ENCODE data around the gene PRSS22. TPM values are rescaled to one million over a fixed set of nuclear protein-coding genes. Genes with fewer than 3 reads are reported as not detected.

PRSS22 gene
- total and polyA plus RNA-seq, 10 of the 15 experiments (the other 5 are each of a cell fraction or from before 2014, with no cell fraction given) = not detected

DNA sequence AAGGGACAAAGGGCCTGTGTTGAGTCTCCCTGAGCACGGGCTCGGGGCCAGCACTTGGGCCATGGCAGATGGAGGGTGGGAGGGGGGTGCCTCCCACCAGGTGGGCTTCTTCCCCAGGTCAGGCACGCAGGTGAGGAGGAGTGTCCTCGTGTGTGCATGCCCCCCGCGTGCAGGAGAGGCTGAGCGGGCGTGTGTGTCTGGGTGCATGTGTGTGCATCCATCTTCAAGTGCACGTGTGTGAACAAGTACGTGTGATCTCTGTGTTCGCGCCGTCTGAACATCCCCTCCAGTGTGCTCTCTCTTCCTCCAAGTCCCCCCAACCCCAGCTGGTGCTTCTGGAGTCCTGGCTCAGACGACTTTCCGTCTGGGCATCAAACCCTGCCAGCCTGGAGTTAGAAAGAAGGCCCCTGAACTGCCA lies 30.6 kb downstream of the PRSS22 start:
- SMC1A ChIA-PET (ENCODE audit: uncharacterized antibody, unreplicated experiment) = no interaction called here
- H4K20me1 ChIP-seq (ENCODE audit: control insufficient read depth, insufficient read depth) = no peaks in the 10 kb centered on the region
- WGBS (ENCODE audit: insufficient coverage, insufficient replicate concordance, low lambda C conversion rate, missing lambda C conversion rate) = 65% methylated on average over 15 of the region's 15 CpGs
- H3K4me1 ChIP-seq (ENCODE audit: control insufficient read depth, insufficient read depth, low read length) = peaks cover 4% of the 10 kb centered on the region; the same call in 1 of the 2 replicates
- H3K27me3 ChIP-seq (replicated peaks in 1 of 2; ENCODE audit: control insufficient read depth in 2 of 2, insufficient read depth in 2 of 2, low read length in 1 of 2) = no peaks in the 10 kb centered on the region
- FAIRE-seq = no peak
- no peak overlapping the region for H3K4me3 ChIP-seq
- no peaks in the 10 kb centered on the region for H3K9me3 ChIP-seq (replicated peaks; ENCODE audit: control insufficient read depth, insufficient read depth, low read length)
- intact Hi-C loops (cut with micrococcal nuclease; ENCODE audit: unreplicated experiment) = no loop called here
- TF ChIP-seq TCF3 (IDR thresholded peaks at IDR 0.05; ENCODE audit: borderline replicate concordance, insufficient read depth, low read depth, low read length) = no peak
- TF ChIP-seq SMAD5 (IDR thresholded peaks at IDR 0.05; ENCODE audit: low read depth) = no peak
- TF ChIP-seq, protein P1, sequence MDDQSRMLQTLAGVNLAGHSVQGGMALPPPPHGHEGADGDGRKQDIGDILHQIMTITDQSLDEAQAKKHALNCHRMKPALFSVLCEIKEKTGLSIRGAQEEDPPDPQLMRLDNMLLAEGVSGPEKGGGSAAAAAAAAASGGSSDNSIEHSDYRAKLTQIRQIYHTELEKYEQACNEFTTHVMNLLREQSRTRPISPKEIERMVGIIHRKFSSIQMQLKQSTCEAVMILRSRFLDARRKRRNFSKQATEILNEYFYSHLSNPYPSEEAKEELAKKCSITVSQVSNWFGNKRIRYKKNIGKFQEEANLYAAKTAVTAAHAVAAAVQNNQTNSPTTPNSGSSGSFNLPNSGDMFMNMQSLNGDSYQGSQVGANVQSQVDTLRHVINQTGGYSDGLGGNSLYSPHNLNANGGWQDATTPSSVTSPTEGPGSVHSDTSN (IDR thresholded peaks at IDR 0.05; ENCODE audit: insufficient replicate concordance, low read depth, low read length) = no peak
- no peak overlapping the region for H3K9ac ChIP-seq (ENCODE audit: control insufficient read depth, insufficient read depth, low read length)
- DNase-seq (ENCODE audit: low read depth, low spot score) = no peak
- POLR2A ChIA-PET = no interaction called here
- in situ Hi-C loops (cut with MboI) = no loop called here
- no peak for ATAC-seq
- CTCF ChIA-PET = no interaction called here
- H3K4me2 ChIP-seq (ENCODE audit: control insufficient read depth, insufficient read depth) = no peak overlapping the region
- H3K36me3 ChIP-seq (ENCODE audit: control insufficient read depth in 2 of 2, insufficient read depth in 2 of 2, low read length in 1 of 2) = no peaks in the 10 kb centered on the region
- RAD21 ChIA-PET (ENCODE audit: unreplicated experiment) = no interaction called here
- no peak overlapping the region for H3K27ac ChIP-seq (ENCODE audit: control insufficient read depth, insufficient read depth)
- no peak overlapping the region for H2AFZ ChIP-seq (ENCODE audit: control insufficient read depth, low read depth, low read length)
- no peaks in the 10 kb centered on the region for H3K79me2 ChIP-seq (ENCODE audit: control insufficient read depth, insufficient read depth, low read length)
- BruUV-seq (replicated peaks) = no TSS peak

DNA sequence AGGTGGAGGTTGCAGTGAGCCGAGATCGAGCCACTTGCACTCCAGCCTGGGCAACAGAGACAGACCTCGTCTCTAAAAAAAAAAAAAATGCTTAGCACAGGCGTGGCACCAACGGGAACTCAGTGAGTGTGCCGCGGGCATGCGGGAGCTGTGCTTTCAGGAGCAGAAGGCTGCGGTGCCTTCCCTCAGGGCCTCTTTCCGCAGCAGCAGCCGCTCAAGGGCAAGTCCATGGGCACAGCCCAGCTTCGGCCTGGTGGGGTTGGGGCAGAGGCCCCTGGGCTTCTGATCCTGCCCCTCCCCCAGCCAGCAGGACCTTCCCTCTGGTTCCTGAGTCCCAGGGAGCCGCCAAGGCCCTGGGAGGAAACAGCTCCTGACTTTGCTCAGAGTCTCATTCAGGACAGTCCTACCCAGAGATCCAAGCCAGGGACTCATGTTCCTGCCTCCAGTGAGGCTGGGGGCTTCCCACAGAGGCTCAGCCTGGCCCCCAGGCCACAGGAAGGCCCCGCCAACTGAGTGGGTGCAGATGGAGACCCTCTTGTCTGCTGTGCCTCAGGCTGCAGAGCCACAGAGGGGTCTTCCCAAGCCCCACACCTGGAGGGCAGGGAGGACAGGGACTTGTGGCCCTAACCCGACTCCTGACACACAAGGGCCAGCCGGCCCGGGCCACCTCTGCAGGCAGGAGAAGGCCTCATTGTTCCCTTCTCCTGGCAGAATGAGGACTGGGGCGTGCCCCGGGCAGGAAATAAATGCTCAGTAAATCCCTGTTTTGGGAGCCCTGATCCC lies 31.2 kb downstream of the PRSS22 start:
- WGBS (ENCODE audit: insufficient coverage, insufficient replicate concordance, low lambda C conversion rate, missing lambda C conversion rate) = 49% methylated on average over 19 of the region's 19 CpGs
- intact Hi-C loops (cut with micrococcal nuclease; ENCODE audit: unreplicated experiment) = no loop called here
- Histone ChIP-seq H3K4me2 (ENCODE audit: control insufficient read depth, insufficient read depth) (no peak overlapping the region), H3K9me3 (replicated peaks; ENCODE audit: control insufficient read depth, insufficient read depth, low read length) (no peaks in the 10 kb centered on the region), H3K36me3 (ENCODE audit: control insufficient read depth in 2 of 2, insufficient read depth in 2 of 2, low read length in 1 of 2) (no peaks in the 10 kb centered on the region), H2AFZ (ENCODE audit: control insufficient read depth, low read depth, low read length) (no peak overlapping the region), H4K20me1 (ENCODE audit: control insufficient read depth, insufficient read depth) (no peaks in the 10 kb centered on the region), H3K4me3 (no peak overlapping the region), H3K9ac (ENCODE audit: control insufficient read depth, insufficient read depth, low read length) (no peak overlapping the region), H3K79me2 (ENCODE audit: control insufficient read depth, insufficient read depth, low read length) (no peaks in the 10 kb centered on the region), H3K27me3 (replicated peaks in 1 of 2; ENCODE audit: control insufficient read depth in 2 of 2, insufficient read depth in 2 of 2, low read length in 1 of 2) (no peaks in the 10 kb centered on the region), H3K4me1 (ENCODE audit: control insufficient read depth, insufficient read depth, low read length) (peaks cover 4% of the 10 kb centered on the region; the same call in 1 of the 2 replicates), H3K27ac (ENCODE audit: control insufficient read depth, insufficient read depth) (no peak overlapping the region)
- in situ Hi-C loops (cut with MboI) = no loop called here
- no TSS peak for BruUV-seq (replicated peaks)
- FAIRE-seq (no peak), ATAC-seq (no peak), DNase-seq (ENCODE audit: low read depth, low spot score) (no peak)
- ChIA-PET SMC1A (ENCODE audit: uncharacterized antibody, unreplicated experiment) (no interaction called here), RAD21 (ENCODE audit: unreplicated experiment) (no interaction called here), POLR2A (no interaction called here), CTCF (no interaction called here)
- TF ChIP-seq ZZZ3 (IDR thresholded peaks at IDR 0.05; ENCODE audit: control insufficient read depth, insufficient read length, low read depth) = no peak
- TF ChIP-seq, protein P2, sequence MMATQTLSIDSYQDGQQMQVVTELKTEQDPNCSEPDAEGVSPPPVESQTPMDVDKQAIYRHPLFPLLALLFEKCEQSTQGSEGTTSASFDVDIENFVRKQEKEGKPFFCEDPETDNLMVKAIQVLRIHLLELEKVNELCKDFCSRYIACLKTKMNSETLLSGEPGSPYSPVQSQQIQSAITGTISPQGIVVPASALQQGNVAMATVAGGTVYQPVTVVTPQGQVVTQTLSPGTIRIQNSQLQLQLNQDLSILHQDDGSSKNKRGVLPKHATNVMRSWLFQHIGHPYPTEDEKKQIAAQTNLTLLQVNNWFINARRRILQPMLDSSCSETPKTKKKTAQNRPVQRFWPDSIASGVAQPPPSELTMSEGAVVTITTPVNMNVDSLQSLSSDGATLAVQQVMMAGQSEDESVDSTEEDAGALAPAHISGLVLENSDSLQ (IDR thresholded peaks at IDR 0.05) = no peak
- no peak for TF ChIP-seq ZBED1 (IDR thresholded peaks at IDR 0.05; ENCODE audit: borderline replicate concordance)
- no peak for TF ChIP-seq EZH2 (IDR thresholded peaks at IDR 0.05; ENCODE audit: borderline replicate concordance, control insufficient read depth, low read depth, low read length)
- TF ChIP-seq RBBP5 (conservative IDR thresholded peaks at IDR 0.05) = no peak
- TF ChIP-seq TBL1XR1 (IDR thresholded peaks at IDR 0.05; ENCODE audit: low read depth, low read length) = no peak
- no peak for TF ChIP-seq EGR1 (IDR thresholded peaks at IDR 0.05; ENCODE audit: borderline replicate concordance in 1 of 2, low read depth in 2 of 2, low read length in 2 of 2)
- TF ChIP-seq SUPT20H (IDR thresholded peaks at IDR 0.05; ENCODE audit: borderline replicate concordance, control insufficient read depth, low read depth, low read length) = no peak
- TF ChIP-seq BMI1 (IDR thresholded peaks at IDR 0.05; ENCODE audit: borderline replicate concordance) = no peak
- no peak for TF ChIP-seq MXI1 (IDR thresholded peaks at IDR 0.05; ENCODE audit: low read depth, low read length)
- TF ChIP-seq, protein P3, sequence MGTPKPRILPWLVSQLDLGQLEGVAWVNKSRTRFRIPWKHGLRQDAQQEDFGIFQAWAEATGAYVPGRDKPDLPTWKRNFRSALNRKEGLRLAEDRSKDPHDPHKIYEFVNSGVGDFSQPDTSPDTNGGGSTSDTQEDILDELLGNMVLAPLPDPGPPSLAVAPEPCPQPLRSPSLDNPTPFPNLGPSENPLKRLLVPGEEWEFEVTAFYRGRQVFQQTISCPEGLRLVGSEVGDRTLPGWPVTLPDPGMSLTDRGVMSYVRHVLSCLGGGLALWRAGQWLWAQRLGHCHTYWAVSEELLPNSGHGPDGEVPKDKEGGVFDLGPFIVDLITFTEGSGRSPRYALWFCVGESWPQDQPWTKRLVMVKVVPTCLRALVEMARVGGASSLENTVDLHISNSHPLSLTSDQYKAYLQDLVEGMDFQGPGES (IDR thresholded peaks at IDR 0.05) = no peak

All from GM12878 (cell line).